Smooth muscle cell (in vitro differentiated cells): Measurements from ENCODE around the gene YWHAE. TPM values are rescaled to one million over a fixed set of nuclear protein-coding genes. Genes with fewer than 3 reads are reported as not detected.

Experiments
- DNase-seq: peaks from one replicate; lab custom pipeline; 2025; ENCODE audit not compliant: unreplicated experiment; lab: John Stamatoyannopoulos, UW
- H2AFZ ChIP-seq: fragments of 200-600 bp; sonication (generic); 2 replicates; pipeline ENCODE4 v1.6.0; 2016; ENCODE audit warnings: antibody characterized with exemption, low read depth, mild to moderate bottlenecking
- H3F3A ChIP-seq: fragments of 200-600 bp; sonication (generic); 2 replicates; pipeline ENCODE4 v1.6.0; 2017; ENCODE audit warnings: antibody characterized with exemption, low read depth
- H3K27ac ChIP-seq: fragments of 200-600 bp; sonication (generic); 2 replicates; pipeline ENCODE4 v1.5.1; 2016; ENCODE audit warnings: low read depth, mild to moderate bottlenecking
- H3K27me3 ChIP-seq: fragments of 200-600 bp; sonication (generic); 2 replicates; pipeline ENCODE4 v1.6.1; 2016; ENCODE audit warnings: low read depth, mild to moderate bottlenecking
- H3K36me3 ChIP-seq: fragments of 200-600 bp; sonication (generic); 2 replicates; pipeline ENCODE4 v1.5.1; 2016; ENCODE audit warnings: low read depth
- H3K4me1 ChIP-seq: fragments of 200-600 bp; sonication (generic); 2 replicates; pipeline ENCODE4 v1.5.1; 2016; ENCODE audit warnings: low read depth
- H3K4me2 ChIP-seq: fragments of 200-600 bp; sonication (generic); 2 replicates; pipeline ENCODE4 v1.6.0; 2016; ENCODE audit warnings: mild to moderate bottlenecking
- H3K4me3 ChIP-seq: fragments of 200-600 bp; sonication (generic); 2 replicates; pipeline ENCODE4 v1.5.1; 2016; ENCODE audit warnings: mild to moderate bottlenecking
- H3K79me2 ChIP-seq: fragments of 200-600 bp; sonication (generic); 2 replicates; pipeline ENCODE4 v1.6.0; 2016; ENCODE audit warnings: low read depth, mild to moderate bottlenecking
- H3K9ac ChIP-seq: fragments of 200-600 bp; sonication (generic); 2 replicates; pipeline ENCODE4 v1.6.0; 2016; ENCODE audit warnings: low read depth
- H3K9me3 ChIP-seq: fragments of 200-600 bp; sonication (generic); replicated peaks from 2 replicates; pipeline ENCODE4 v1.5.1; 2016; ENCODE audit warnings: low read depth
- H4K20me1 ChIP-seq: fragments of 200-600 bp; sonication (generic); 2 replicates; pipeline ENCODE4 v1.6.0; 2016; ENCODE audit warnings: low read depth
- CTCF ChIP-seq: fragments of 200-600 bp; sonication (generic); IDR thresholded peaks from 2 replicates; pipeline ENCODE4 v1.5.1; 2017; ENCODE audit warnings: borderline replicate concordance, mild to moderate bottlenecking, antibody characterized with exemption; ENCODE audit not compliant: insufficient read depth, poor library complexity, severe bottlenecking
- WGBS: methylation state at CpG from one replicate; pipeline ENCODE4 v1.1.7; 2016; ENCODE audit warnings: low lambda C conversion rate; 5-methylcytosine and 5-hydroxymethylcytosine counted together
- polyA plus RNA-seq: library from polyadenylated mRNA; unstranded; fragments of >200 nt; fragmentation: Nextera tagmentation; extraction: Ambion mirVana; gene quantifications from 2 replicates; pipeline ENCODE4 v1.2.1, GENCODE V29; 2016
- total RNA-seq: library from RNA; depleted of rRNA; stranded (reverse); fragments of >200 nt; gene quantifications from 2 replicates; pipeline ENCODE4 v1.2.3, GENCODE V29; 2014

The YWHAE gene
- total and polyA plus RNA-seq, 2 experiments from 2014 or later, result 383 to 662 TPM

DNA sequence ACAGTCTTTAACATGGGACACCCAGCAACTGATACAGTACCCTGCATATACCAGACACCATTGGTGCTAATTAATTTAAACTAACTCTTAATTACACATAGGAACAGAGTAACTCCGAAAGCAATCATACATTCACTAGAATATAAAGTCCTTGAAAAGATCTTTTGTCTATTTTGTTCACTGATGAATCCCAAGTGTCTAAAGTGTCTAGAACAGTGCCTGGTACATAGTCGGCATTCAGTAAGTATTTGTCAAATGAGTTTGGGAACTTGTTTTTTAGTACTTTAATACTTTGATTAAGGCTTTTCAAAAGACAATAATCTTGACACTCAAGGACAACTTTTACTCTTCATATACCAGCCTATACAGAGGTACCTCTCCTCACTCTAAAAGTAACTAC, 13.8 kb downstream of the YWHAE start:
- Histone ChIP-seq H3K79me2 (peaks cover 100% of the 10 kb centered on the region), H3K4me1 (peaks cover 19% of the 10 kb centered on the region), H3K9ac (no peak overlapping the region), H3F3A (peaks cover 11% of the 10 kb centered on the region), H3K27ac (no peak overlapping the region), H3K36me3 (no peaks in the 10 kb centered on the region), H3K27me3 (no peaks in the 10 kb centered on the region), H3K4me2 (no peak overlapping the region), H2AFZ (no peak overlapping the region), H4K20me1 (peaks cover 100% of the 10 kb centered on the region), H3K4me3 (no peak overlapping the region), H3K9me3 (no peaks in the 10 kb centered on the region)
- DNase-seq, result no peak
- 92% methylated on average over 2 of the region's 2 CpGs for WGBS
- TF ChIP-seq CTCF, result no peak

DNA sequence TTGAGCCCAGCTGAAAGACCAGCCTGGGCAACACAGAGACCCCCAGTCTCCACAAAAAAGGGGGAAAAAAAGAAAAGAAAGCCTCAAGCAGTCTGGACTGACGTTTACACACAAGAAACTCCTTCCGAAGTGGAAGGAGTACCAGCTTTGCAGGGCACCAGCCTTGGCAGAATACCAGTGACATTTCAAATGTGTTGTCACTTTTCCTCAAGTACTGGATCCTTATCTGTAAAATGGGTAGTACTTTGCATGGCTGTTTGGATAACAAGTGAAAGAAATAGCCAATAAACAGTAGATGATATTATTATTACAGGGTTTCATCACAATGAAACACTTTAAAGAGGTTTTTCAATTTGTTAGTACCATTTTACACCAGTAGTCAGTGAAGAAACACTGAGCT, 14.2 kb downstream of the YWHAE start:
- no peak overlapping the region for H3K4me2 ChIP-seq
- H3K9me3 ChIP-seq, result no peaks in the 10 kb centered on the region
- 81% methylated on average over 2 of the region's 2 CpGs for WGBS
- peaks cover 100% of the 10 kb centered on the region for H4K20me1 ChIP-seq
- TF ChIP-seq CTCF, result no peak
- H3K27ac ChIP-seq, result no peak overlapping the region
- no peak for DNase-seq
- peaks cover 15% of the 10 kb centered on the region for H3K4me1 ChIP-seq
- H2AFZ ChIP-seq, result no peak overlapping the region
- H3K79me2 ChIP-seq, result peaks cover 100% of the 10 kb centered on the region
- no peak overlapping the region for H3K4me3 ChIP-seq
- H3K9ac ChIP-seq, result no peak overlapping the region
- no peaks in the 10 kb centered on the region for H3K36me3 ChIP-seq
- H3F3A ChIP-seq, result peaks cover 9% of the 10 kb centered on the region
- no peaks in the 10 kb centered on the region for H3K27me3 ChIP-seq

GRCh38 chr17:1384905-1385435, 15.1 kb downstream of the YWHAE start:
- 93% methylated on average over 1 of the region's 1 CpG for WGBS
- no peak for DNase-seq

More at GRCh38 chr17:1384905-1385435, 15.1 kb downstream of the YWHAE start:
- no peak overlapping the region for H3K4me2 ChIP-seq
- H3K27ac ChIP-seq, result peak overlapping the region; percentile 60
- peaks cover 2% of the 10 kb centered on the region for H3F3A ChIP-seq
- H3K36me3 ChIP-seq, result no peaks in the 10 kb centered on the region
- H4K20me1 ChIP-seq, result peaks cover 100% of the 10 kb centered on the region
- TF ChIP-seq CTCF, result no peak
- H3K4me1 ChIP-seq, result peaks cover 7% of the 10 kb centered on the region
- H3K4me3 ChIP-seq, result no peak overlapping the region
- H2AFZ ChIP-seq, result no peak overlapping the region
- no peaks in the 10 kb centered on the region for H3K27me3 ChIP-seq
- no peak overlapping the region for H3K9ac ChIP-seq
- no peaks in the 10 kb centered on the region for H3K9me3 ChIP-seq
- H3K79me2 ChIP-seq, result peaks cover 100% of the 10 kb centered on the region
